VCaP (cell line): ENCODE data around the gene HLA-E.

ENCODE experiments used
- H3K27ac ChIP-seq: fragments of 450-650 bp; 2 replicates; pipeline ENCODE4 v1.5.1; 2017
- CTCF ChIP-seq: fragments of 450-650 bp; conservative IDR thresholded peaks from 2 replicates; pipeline ENCODE4 v1.5.1; 2017; ENCODE audit warnings: mild to moderate bottlenecking, moderate library complexity

HLA-E gene

GRCh38 chr6:30450909-30451841 is 38.1 kb upstream of the HLA-E start:
- TF ChIP-seq CTCF = no peak
- H3K27ac ChIP-seq = no peak overlapping the region

GRCh38 chr6:30452736-30453507 is 36.4 kb upstream of the HLA-E start:
- H3K27ac ChIP-seq = no peak overlapping the region
- TF ChIP-seq CTCF = no peak

GRCh38 chr6:30453508-30454116 is 35.7 kb upstream of the HLA-E start:
- TF ChIP-seq CTCF = peak; percentile 92

GRCh38 chr6:30459145-30459544 is 30.2 kb upstream of the HLA-E start:
- no peak for TF ChIP-seq CTCF
- no peak overlapping the region for H3K27ac ChIP-seq

More at GRCh38 chr6:30453508-30454116, 35.7 kb upstream of the HLA-E start:
- H3K27ac ChIP-seq = no peak overlapping the region

GRCh38 chr6:30461055-30461454 is 28.3 kb upstream of the HLA-E start:
- H3K27ac ChIP-seq = no peak overlapping the region
- TF ChIP-seq CTCF = no peak

GRCh38 chr6:30462482-30462881 is 26.8 kb upstream of the HLA-E start:
- no peak overlapping the region for H3K27ac ChIP-seq
- TF ChIP-seq CTCF = no peak

GRCh38 chr6:30463242-30463641 is 26.1 kb upstream of the HLA-E start:
- no peak for TF ChIP-seq CTCF
- no peak overlapping the region for H3K27ac ChIP-seq
